ENCODE measurements around the gene IPMK.

Gene IPMK

DNA sequence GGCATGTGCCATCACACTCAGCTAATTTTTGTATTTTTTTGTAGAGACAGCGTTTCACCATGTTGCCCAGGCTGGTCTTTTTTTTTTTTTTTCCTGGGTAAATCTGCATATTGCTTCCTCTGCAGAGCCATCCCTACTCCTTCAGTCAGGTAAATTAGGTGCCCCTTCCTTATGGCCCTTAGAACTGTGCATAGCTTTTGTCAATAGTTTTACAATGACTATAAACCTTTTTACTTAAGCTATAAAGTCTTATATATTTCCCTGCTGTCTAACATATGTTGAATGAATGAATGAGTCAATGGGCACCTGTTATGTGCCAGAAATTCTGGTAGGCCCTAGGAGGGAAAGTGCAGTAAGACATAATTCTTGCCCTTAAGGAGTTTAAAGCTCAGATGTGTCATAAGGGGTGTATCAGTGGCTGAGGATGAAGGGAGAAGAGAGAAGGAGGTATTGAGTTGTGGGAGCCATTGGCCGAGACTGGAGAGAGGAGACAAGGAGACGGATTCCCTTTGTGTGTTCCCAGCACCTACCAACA, 36.5 kb upstream of the IPMK start:
- Histone ChIP-seq H3K9me3 (ENCODE audit: control insufficient read depth, insufficient read depth, low read depth, low read length) (no peaks in the 10 kb centered on the region), H3K36me3 (ENCODE audit: control insufficient read depth in 2 of 2, insufficient read depth in 1 of 2, low read length in 2 of 2) (no peaks in the 10 kb centered on the region), H3K27ac (ENCODE audit: extremely low read depth, low read depth, low read length) (no peak overlapping the region), H3K4me3 (ENCODE audit: low read depth, low read length) (no peak overlapping the region), H3K4me1 (ENCODE audit: control insufficient read depth, insufficient read depth, low read length) (peaks cover 9% of the 10 kb centered on the region; the same call in 1 of the 2 replicates)
- no peak for TF ChIP-seq ZNF335 (tag by site-specific recombination; conservative IDR thresholded peaks at IDR 0.05)
- POLR2A ChIA-PET, result no interaction called here
- CTCF ChIA-PET, result interaction anchor here (0.5 to 1.0 kb wide), 4 partner anchors 83 to 144 kb away, joined by 3 read pairs; no protein-coding TSS in a partner anchor

DNA sequence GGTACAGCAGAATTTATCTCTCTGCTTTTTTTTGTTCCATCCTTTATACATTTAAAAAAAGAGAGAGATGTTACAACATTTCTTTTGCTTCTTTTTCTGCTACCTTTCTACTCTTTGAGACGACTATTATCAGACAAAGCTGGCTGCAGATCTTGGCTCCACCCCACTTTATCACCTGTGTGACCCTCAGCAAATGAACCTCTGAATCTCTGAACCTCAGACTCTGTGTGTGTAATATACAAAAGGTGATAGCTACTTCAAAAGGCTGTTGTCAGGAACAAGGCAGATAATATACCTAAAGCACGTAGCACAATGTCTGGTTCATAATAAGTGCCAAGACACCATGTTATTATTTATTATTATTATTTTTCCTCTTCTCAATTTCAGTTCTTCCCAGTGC, 34.6 kb upstream of the IPMK start:
- TF ChIP-seq, protein P1, sequence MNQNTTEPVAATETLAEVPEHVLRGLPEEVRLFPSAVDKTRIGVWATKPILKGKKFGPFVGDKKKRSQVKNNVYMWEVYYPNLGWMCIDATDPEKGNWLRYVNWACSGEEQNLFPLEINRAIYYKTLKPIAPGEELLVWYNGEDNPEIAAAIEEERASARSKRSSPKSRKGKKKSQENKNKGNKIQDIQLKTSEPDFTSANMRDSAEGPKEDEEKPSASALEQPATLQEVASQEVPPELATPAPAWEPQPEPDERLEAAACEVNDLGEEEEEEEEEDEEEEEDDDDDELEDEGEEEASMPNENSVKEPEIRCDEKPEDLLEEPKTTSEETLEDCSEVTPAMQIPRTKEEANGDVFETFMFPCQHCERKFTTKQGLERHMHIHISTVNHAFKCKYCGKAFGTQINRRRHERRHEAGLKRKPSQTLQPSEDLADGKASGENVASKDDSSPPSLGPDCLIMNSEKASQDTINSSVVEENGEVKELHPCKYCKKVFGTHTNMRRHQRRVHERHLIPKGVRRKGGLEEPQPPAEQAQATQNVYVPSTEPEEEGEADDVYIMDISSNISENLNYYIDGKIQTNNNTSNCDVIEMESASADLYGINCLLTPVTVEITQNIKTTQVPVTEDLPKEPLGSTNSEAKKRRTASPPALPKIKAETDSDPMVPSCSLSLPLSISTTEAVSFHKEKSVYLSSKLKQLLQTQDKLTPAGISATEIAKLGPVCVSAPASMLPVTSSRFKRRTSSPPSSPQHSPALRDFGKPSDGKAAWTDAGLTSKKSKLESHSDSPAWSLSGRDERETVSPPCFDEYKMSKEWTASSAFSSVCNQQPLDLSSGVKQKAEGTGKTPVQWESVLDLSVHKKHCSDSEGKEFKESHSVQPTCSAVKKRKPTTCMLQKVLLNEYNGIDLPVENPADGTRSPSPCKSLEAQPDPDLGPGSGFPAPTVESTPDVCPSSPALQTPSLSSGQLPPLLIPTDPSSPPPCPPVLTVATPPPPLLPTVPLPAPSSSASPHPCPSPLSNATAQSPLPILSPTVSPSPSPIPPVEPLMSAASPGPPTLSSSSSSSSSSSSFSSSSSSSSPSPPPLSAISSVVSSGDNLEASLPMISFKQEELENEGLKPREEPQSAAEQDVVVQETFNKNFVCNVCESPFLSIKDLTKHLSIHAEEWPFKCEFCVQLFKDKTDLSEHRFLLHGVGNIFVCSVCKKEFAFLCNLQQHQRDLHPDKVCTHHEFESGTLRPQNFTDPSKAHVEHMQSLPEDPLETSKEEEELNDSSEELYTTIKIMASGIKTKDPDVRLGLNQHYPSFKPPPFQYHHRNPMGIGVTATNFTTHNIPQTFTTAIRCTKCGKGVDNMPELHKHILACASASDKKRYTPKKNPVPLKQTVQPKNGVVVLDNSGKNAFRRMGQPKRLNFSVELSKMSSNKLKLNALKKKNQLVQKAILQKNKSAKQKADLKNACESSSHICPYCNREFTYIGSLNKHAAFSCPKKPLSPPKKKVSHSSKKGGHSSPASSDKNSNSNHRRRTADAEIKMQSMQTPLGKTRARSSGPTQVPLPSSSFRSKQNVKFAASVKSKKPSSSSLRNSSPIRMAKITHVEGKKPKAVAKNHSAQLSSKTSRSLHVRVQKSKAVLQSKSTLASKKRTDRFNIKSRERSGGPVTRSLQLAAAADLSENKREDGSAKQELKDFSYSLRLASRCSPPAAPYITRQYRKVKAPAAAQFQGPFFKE (tag by site-specific recombination; IDR thresholded peaks at IDR 0.05; ENCODE audit: borderline replicate concordance), result no peak
- TF ChIP-seq SALL2 (tag by site-specific recombination; IDR thresholded peaks at IDR 0.05; ENCODE audit: borderline replicate concordance) (no peak), KLF16 (tag by site-specific recombination; IDR thresholded peaks at IDR 0.05) (no peak), ZNF16 (tag by site-specific recombination; IDR thresholded peaks at IDR 0.05; ENCODE audit: low read depth) (no peak), ZBTB20 (tag by site-specific recombination; IDR thresholded peaks at IDR 0.05) (no peak), PRDM1 (tag by site-specific recombination; IDR thresholded peaks at IDR 0.05) (no peak), FEZF1 (tag by site-specific recombination; IDR thresholded peaks at IDR 0.05) (no peak), ZNF157 (tag by site-specific recombination; IDR thresholded peaks at IDR 0.05) (no peak), ZFHX2 (tag by site-specific recombination; conservative IDR thresholded peaks at IDR 0.05) (no peak), ZNF341 (tag by site-specific recombination; IDR thresholded peaks at IDR 0.05; ENCODE audit: low read depth) (no peak), ZNF354C (tag by site-specific recombination; IDR thresholded peaks at IDR 0.05; ENCODE audit: borderline replicate concordance, low read depth) (no peak), GLIS1 (tag by site-specific recombination; IDR thresholded peaks at IDR 0.05) (no peak), ZNF670 (tag by site-specific recombination; IDR thresholded peaks at IDR 0.05; ENCODE audit: low read depth) (no peak), ZNF214 (tag by site-specific recombination; IDR thresholded peaks at IDR 0.05; ENCODE audit: borderline replicate concordance) (no peak)
- TF ChIP-seq, protein P2, sequence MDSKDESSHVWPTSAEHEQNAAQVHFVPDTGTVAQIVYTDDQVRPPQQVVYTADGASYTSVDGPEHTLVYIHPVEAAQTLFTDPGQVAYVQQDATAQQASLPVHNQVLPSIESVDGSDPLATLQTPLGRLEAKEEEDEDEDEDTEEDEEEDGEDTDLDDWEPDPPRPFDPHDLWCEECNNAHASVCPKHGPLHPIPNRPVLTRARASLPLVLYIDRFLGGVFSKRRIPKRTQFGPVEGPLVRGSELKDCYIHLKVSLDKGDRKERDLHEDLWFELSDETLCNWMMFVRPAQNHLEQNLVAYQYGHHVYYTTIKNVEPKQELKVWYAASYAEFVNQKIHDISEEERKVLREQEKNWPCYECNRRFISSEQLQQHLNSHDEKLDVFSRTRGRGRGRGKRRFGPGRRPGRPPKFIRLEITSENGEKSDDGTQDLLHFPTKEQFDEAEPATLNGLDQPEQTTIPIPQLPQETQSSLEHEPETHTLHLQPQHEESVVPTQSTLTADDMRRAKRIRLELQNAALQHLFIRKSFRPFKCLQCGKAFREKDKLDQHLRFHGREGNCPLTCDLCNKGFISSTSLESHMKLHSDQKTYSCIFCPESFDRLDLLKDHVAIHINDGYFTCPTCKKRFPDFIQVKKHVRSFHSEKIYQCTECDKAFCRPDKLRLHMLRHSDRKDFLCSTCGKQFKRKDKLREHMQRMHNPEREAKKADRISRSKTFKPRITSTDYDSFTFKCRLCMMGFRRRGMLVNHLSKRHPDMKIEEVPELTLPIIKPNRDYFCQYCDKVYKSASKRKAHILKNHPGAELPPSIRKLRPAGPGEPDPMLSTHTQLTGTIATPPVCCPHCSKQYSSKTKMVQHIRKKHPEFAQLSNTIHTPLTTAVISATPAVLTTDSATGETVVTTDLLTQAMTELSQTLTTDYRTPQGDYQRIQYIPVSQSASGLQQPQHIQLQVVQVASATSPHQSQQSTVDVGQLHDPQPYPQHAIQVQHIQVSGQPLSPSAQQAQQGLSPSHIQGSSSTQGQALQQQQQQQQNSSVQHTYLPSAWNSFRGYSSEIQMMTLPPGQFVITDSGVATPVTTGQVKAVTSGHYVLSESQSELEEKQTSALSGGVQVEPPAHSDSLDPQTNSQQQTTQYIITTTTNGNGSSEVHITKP (tag by site-specific recombination; IDR thresholded peaks at IDR 0.05), result no peak
- TF ChIP-seq, protein P3, sequence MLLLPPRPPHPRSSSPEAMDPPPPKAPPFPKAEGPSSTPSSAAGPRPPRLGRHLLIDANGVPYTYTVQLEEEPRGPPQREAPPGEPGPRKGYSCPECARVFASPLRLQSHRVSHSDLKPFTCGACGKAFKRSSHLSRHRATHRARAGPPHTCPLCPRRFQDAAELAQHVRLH (tag by site-specific recombination; IDR thresholded peaks at IDR 0.05), result no peak
- TF ChIP-seq, protein P4, sequence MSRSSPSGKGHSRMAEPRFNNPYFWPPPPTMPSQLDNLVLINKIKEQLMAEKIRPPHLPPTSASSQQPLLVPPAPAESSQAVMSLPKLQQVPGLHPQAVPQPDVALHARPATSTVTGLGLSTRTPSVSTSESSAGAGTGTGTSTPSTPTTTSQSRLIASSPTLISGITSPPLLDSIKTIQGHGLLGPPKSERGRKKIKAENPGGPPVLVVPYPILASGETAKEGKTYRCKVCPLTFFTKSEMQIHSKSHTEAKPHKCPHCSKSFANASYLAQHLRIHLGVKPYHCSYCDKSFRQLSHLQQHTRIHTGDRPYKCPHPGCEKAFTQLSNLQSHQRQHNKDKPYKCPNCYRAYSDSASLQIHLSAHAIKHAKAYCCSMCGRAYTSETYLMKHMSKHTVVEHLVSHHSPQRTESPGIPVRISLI (tag by site-specific recombination; IDR thresholded peaks at IDR 0.05), result no peak
- Histone ChIP-seq H3K9me3 (ENCODE audit: control insufficient read depth, insufficient read depth, low read depth, low read length) (no peaks in the 10 kb centered on the region), H3K36me3 (ENCODE audit: control insufficient read depth in 2 of 2, insufficient read depth in 1 of 2, low read length in 2 of 2) (no peaks in the 10 kb centered on the region), H3K27ac (ENCODE audit: extremely low read depth, low read depth, low read length) (no peak overlapping the region), H3K4me3 (ENCODE audit: low read depth, low read length) (no peak overlapping the region), H3K4me1 (ENCODE audit: control insufficient read depth, insufficient read depth, low read length) (peaks cover 9% of the 10 kb centered on the region; the same call in 1 of the 2 replicates)
- ChIA-PET POLR2A (no interaction called here), CTCF (interaction anchor here (0.5 to 4.4 kb wide), 10 partner anchors 7 to 229 kb away, joined by 3 to 34 read pairs (median 4); partner anchors contain the start of gene TFAM)

All from HEK293 (cell line).